Thymus (tissue), 11 donors: Measurements from ENCODE around the gene PPFIA1. TPM values are rescaled to one million over a fixed set of nuclear protein-coding genes. Genes with fewer than 3 reads are reported as not detected.
"Not testable (repeated sequence)": the region's sequence is repeated elsewhere in the genome, so short reads cannot be mapped to it uniquely, and the experiment has no call there.

ENCODE experiments used
- DNase-seq, 9 donors: peaks; one replicate each; pipeline ENCODE4 v3.0.0-alpha.2; 2013; ENCODE audit warnings: low spot score in 9 of 9, low read depth in 6 of 9, missing footprints in 1 of 9
- H3K27ac ChIP-seq, 2 donors: one replicate each; pipeline ENCODE4 v1.5.1; 2013; ENCODE audit warnings: control low read depth in 1 of 2, low read depth in 1 of 2, low read length in 1 of 2, mild to moderate bottlenecking in 1 of 2, moderate library complexity in 1 of 2
- H3K27me3 ChIP-seq, 2 donors: one replicate each; pipeline ENCODE4 v1.5.1; 2013; ENCODE audit warnings: low read length in 1 of 2; ENCODE audit not compliant: control insufficient read depth in 2 of 2, insufficient read depth in 1 of 2
- H3K36me3 ChIP-seq, 2 donors: one replicate each; pipeline ENCODE4 v1.5.1; 2013; ENCODE audit warnings: low read length in 1 of 2, mild to moderate bottlenecking in 1 of 2, moderate library complexity in 1 of 2; ENCODE audit not compliant: control insufficient read depth in 2 of 2, insufficient read depth in 2 of 2
- H3K4me1 ChIP-seq, 2 donors: one replicate each; pipeline ENCODE4 v1.5.1; 2013; ENCODE audit warnings: low read length in 2 of 2; ENCODE audit not compliant: control insufficient read depth in 2 of 2, insufficient read depth in 2 of 2
- H3K4me3 ChIP-seq, 2 donors: one replicate each; pipeline ENCODE4 v1.5.1; 2013; ENCODE audit warnings: low read length in 2 of 2, control low read depth in 1 of 2, mild to moderate bottlenecking in 1 of 2
- H3K9me3 ChIP-seq, 2 donors: one replicate each; pipeline ENCODE4 v1.5.1; 2013; ENCODE audit warnings: low read length in 1 of 2, mild to moderate bottlenecking in 1 of 2; ENCODE audit not compliant: control insufficient read depth in 2 of 2, insufficient read depth in 1 of 2
- WGBS: extraction: QIAGEN DNeasy Blood & Tissue Kit; methylation state at CpG from one replicate; pipeline ENCODE4 v1.1.7; 2013; 5-methylcytosine and 5-hydroxymethylcytosine counted together
- polyA plus RNA-seq: library from polyadenylated mRNA; stranded (reverse); fragments of 200-250 nt; gene quantifications from one replicate; pipeline ENCODE4 v1.2.3, GENCODE V29; 2013
- total RNA-seq: library from RNA; stranded (reverse); fragments of 120-200 nt; gene quantifications from one replicate; pipeline ENCODE4 v1.2.4, GENCODE V29; 2013
- donor health status: healthy.

PPFIA1 gene
- total and polyA plus RNA-seq, 2 donors = 22.0 to 23.3 TPM

DNA sequence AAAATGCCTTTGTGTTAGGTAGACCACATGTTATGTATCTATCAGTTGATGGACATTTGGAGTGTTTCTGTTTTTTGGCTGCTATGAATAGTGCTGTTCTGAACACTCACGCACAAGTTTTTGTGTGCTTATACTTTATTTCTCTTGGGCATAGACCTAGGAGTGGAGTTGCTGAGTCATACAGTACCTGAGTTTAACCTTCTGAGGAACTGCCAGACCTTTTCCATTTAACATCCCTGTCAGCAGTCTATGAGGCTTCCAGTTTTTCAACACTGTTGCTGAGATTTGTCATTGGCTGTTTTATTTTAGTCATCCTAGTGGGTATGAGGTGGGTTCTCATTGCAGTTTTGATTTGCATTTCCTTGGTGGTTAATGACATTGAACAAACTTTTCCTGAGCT lies 132.2 kb downstream of the PPFIA1 start:
- Histone ChIP-seq H3K9me3 (no peaks in the 10 kb centered on the region), H3K27ac (no peak overlapping the region), H3K27me3 (peaks cover 18 to 45% of the 10 kb centered on the region in 2 donors), H3K4me1 (peaks cover 4 to 6% of the 10 kb centered on the region in 2 donors), H3K4me3 (no peak overlapping the region), H3K36me3 (peaks cover 0 to 5% of the 10 kb centered on the region in 2 donors)
- no peak for DNase-seq
- 37% methylated on average over 1 of the region's 1 CpG for WGBS

DNA sequence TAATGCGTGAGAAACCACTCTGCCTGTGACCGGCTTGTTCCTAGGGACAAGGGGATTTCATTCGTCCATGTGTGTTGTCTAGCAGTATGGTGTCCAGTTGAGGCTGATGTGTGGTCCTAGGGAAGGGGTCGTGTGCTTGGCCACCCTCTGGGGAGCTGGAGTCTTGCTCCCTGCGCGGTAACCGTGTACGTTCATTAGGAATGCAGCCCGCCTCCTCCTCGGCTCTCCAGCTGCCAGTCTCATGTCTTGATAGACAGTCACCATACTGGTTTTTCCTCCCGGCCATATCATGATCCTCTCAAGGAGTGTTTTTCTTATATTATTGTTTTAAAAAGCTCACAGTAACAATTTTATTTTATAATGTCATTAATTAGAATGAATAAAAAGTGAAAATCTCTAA lies 133.8 kb downstream of the PPFIA1 start:
- H3K27ac ChIP-seq = no peak overlapping the region
- peaks cover 7 to 12% of the 10 kb centered on the region in 2 donors for H3K36me3 ChIP-seq
- peaks cover 16 to 31% of the 10 kb centered on the region in 2 donors for H3K27me3 ChIP-seq
- no peaks in the 10 kb centered on the region for H3K4me1 ChIP-seq
- H3K4me3 ChIP-seq = no peak overlapping the region
- H3K9me3 ChIP-seq = no peaks in the 10 kb centered on the region
- no peak for DNase-seq
- 96% methylated on average over 11 of the region's 11 CpGs for WGBS

DNA sequence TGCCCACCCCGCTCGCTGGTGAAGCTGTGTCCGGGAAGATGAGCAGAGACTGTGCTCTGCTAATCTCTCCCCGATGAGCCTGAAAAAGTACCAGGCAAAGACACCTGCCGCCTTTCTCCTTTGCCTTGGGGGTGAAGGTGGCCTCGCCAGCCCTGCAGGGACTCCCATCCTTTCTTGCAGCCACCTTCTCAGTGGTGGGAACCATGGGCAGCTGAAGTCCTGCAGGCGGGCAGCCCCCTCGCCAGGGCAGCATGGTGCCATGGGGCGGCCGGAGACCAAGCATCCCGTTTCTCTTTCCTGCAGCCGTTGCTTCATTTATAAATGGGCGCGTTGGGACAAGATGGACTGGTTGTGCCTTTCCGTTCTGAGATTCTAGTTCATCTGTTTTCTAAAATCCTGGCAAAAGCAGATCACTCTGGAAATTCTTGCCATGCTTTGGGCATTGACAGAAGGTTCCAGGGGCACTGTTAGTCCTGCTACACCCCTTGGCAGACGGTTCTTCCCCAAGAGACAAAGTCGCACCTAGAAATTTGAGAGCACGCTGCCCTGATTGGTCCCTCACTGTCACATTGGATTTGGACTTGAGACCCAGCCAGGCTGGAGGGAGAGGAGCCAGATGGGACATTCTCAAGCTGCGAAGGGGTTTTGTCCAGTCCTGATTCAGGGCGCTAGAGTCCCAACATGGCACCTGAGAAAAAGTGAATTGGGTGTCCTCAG lies 135.3 kb downstream of the PPFIA1 start:
- no peak for DNase-seq
- 98% methylated on average over 20 of the region's 20 CpGs for WGBS
- Histone ChIP-seq H3K27me3 (peaks cover 4 to 15% of the 10 kb centered on the region in 2 donors), H3K4me3 (no peak overlapping the region), H3K9me3 (peaks cover 0 to 1% of the 10 kb centered on the region in 2 donors), H3K4me1 (peaks cover 0 to 6% of the 10 kb centered on the region in 2 donors), H3K36me3 (peaks cover 14 to 22% of the 10 kb centered on the region in 2 donors), H3K27ac (no peak overlapping the region)

- peaks cover 3 to 12% of the 10 kb centered on the region in 2 donors for H3K27me3 ChIP-seq
- peaks cover 0 to 6% of the 10 kb centered on the region in 2 donors for H3K4me1 ChIP-seq
- DNase-seq = no peak
- H3K4me3 ChIP-seq = no peak overlapping the region
- no peak overlapping the region for H3K27ac ChIP-seq
- peaks cover 15 to 25% of the 10 kb centered on the region in 2 donors for H3K36me3 ChIP-seq
- WGBS = 96% methylated on average over 13 of the region's 13 CpGs
- H3K9me3 ChIP-seq = peaks cover 0 to 1% of the 10 kb centered on the region in 2 donors
Observed at GRCh38 chr11:70407121-70407520, 136.6 kb downstream of the PPFIA1 start.

GRCh38 chr11:70407814-70408213 lies 137.3 kb downstream of the PPFIA1 start:
- H3K36me3 ChIP-seq = peaks cover 15 to 25% of the 10 kb centered on the region in 2 donors

DNA sequence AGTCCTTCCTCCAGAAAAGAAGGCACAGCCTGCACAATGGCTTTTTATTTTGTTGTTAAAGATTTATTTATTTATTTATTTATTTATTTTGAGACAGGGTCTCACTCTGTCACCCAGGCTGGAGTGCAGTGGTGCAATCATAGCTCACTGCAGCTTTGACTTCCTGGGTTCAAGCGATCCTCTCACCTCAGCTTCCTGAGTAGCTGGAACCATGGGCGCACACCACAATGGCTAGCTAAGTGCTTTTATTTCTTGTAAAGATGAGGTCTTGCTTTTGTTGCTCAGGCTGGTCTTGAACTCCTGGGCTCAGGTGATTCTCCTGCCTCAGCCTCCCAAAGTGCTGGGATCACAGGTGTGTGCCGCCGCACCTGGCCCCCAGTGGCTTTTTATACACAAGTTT lies 137.8 kb downstream of the PPFIA1 start:
- not testable (repeated sequence) for H3K9me3 ChIP-seq, H3K27me3 ChIP-seq, DNase-seq, H3K4me1 ChIP-seq, H3K27ac ChIP-seq, H3K4me3 ChIP-seq
- H3K36me3 ChIP-seq = peaks cover 15 to 25% of the 10 kb centered on the region in 2 donors
- WGBS = 83% methylated on average over 4 of the region's 4 CpGs

More at GRCh38 chr11:70407814-70408213, 137.3 kb downstream of the PPFIA1 start:
- Histone ChIP-seq H3K27me3 (peaks cover 0 to 9% of the 10 kb centered on the region in 2 donors), H3K4me3 (no peak overlapping the region), H3K27ac (no peak overlapping the region), H3K4me1 (peaks cover 0 to 6% of the 10 kb centered on the region in 2 donors), H3K9me3 (peaks cover 0 to 1% of the 10 kb centered on the region in 2 donors)
- DNase-seq = no peak
- WGBS = 98% methylated on average over 6 of the region's 6 CpGs

DNA sequence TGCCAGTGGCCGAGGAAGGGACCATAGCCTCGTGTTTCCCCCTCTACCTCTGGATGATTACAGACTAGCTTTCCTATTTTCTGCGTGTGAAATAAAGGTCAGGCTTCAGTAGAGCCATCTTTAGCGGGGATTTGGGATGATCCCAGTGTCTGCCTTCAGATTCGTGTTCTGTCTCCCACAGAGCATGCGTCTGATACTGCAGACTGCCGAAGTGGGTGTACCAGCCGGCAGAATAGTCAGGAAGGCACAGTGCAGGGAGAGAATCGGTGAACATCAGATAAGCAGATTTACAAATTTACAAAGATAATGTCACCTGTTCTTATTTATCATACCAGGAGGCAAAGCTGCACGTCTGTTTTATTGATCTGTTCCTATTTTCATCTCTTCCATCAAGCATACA lies 138.9 kb downstream of the PPFIA1 start:
- Histone ChIP-seq H3K27me3 (peaks cover 0 to 3% of the 10 kb centered on the region in 2 donors), H3K4me1 (peaks cover 0 to 6% of the 10 kb centered on the region in 2 donors), H3K27ac (no peak overlapping the region), H3K36me3 (peaks cover 15 to 25% of the 10 kb centered on the region in 2 donors), H3K4me3 (no peak overlapping the region), H3K9me3 (peaks cover 0 to 1% of the 10 kb centered on the region in 2 donors)
- 96% methylated on average over 10 of the region's 10 CpGs for WGBS
- DNase-seq = no peak

DNA sequence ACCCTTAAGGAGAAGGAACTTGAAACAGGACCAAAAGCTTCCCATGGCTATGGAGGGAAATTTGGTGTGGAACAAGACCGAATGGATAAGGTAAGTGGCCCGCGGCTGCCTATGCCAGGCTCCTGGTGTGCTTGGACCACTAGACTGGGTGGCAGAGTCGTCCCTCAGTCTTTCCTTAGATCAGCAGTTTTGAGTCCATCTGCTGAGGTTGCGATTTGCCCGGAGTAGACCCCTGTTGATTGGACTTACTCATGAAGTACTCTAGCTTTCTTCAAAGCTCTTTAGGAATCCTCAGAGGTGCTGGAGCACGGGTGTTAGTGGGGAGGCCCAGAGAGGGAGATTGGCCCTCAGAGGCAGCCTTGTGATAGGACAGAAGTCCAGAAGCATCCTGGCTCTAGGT lies 139.4 kb downstream of the PPFIA1 start:
- WGBS = 95% methylated on average over 7 of the region's 7 CpGs
- peaks cover 20 to 25% of the 10 kb centered on the region in 2 donors for H3K36me3 ChIP-seq
- DNase-seq = no peak
- H3K4me1 ChIP-seq = peaks cover 0 to 6% of the 10 kb centered on the region in 2 donors
- H3K27me3 ChIP-seq = peaks cover 0 to 3% of the 10 kb centered on the region in 2 donors
- H3K27ac ChIP-seq = no peak overlapping the region
- peaks cover 0 to 1% of the 10 kb centered on the region in 2 donors for H3K9me3 ChIP-seq
- no peak overlapping the region for H3K4me3 ChIP-seq

DNA sequence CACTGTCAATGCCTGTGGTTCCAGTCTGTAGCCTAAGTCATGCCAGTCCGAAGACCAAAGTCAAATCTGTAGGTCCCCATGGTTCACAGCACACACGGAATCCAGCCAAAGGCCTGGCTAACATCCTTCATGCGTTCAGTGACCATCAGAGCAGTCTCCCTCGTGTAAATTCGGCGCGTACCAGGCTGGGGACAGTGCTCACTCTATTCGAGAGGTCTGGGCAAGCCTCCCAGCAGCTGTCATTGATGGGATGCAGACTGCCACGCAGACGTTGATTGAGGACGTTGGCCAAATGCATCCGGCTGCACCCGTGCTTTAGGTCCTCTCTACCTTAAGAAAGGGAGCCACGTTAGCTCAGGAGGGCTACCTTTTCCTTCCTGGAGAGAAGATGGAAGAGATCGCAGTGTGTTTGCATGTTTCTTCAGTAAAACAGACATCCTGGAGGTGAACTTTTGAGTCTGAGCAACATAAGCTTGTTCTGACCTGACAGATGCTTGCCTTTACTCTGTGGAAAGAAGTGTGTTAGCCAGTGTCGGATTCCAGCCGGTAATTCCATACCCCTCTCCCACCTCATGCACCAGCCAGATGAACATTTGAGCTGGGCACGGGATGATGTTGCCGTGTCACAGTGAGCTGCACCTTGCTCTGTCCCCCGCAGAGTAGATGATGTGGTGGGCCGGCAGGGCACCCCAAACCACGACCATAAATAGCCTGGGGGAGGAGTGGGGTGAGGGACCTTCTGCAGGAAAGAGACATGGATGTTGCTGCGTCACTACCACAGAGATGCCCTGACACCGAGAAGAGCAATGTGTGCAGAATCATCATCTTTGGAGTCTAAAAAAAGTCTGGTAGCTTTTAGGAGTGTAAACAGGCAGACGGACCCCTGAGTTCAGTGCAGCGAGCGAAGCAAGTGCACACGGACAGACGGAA lies 140.1 kb downstream of the PPFIA1 start:
- Histone ChIP-seq H3K27me3 (peaks cover 0 to 3% of the 10 kb centered on the region in 2 donors), H3K27ac (no peak overlapping the region), H3K4me3 (no peak overlapping the region), H3K4me1 (peaks cover 0 to 6% of the 10 kb centered on the region in 2 donors), H3K36me3 (peaks cover 21 to 28% of the 10 kb centered on the region in 2 donors), H3K9me3 (peaks cover 0 to 1% of the 10 kb centered on the region in 2 donors)
- 64% methylated on average over 29 of the region's 29 CpGs for WGBS
- DNase-seq = no peak
